Stomach (tissue), 9 donors: ENCODE results near the gene CLPX. TPM values are rescaled to one million over a fixed set of nuclear protein-coding genes. Genes with fewer than 3 reads are reported as not detected.

Experiments used
- DNase-seq, 2 donors: peaks; one replicate each; pipeline versions ENCODE4 v3.0.0 to v3.0.0-alpha.2; 2013 to 2019
- H3K27ac ChIP-seq, 5 donors: fragments of 200-600 bp in 4 of 5; sonication (generic) in 4 of 5; one replicate each; pipeline ENCODE4 v1.5.1; 2013 to 2019; ENCODE audit warnings: mild to moderate bottlenecking in 1 of 5, moderate library complexity in 1 of 5
- H3K27me3 ChIP-seq, 3 donors: fragments of 200-600 bp; sonication (generic); one replicate each; pipeline ENCODE4 v1.5.1; 2017 to 2019; ENCODE audit warnings: mixed run types in 1 of 3
- H3K36me3 ChIP-seq, 4 donors: fragments of 200-600 bp; sonication (generic); 1 replicate in 3 of 4; 2 replicates in 1 of 4; pipeline ENCODE4 v1.5.1; 2016 to 2019
- H3K4me1 ChIP-seq, 4 donors: fragments of 200-600 bp; sonication (generic); one replicate each; pipeline ENCODE4 v1.5.1; 2016 to 2019
- H3K4me3 ChIP-seq, 4 donors: fragments of 200-600 bp; sonication (generic) in 3 of 4; one replicate each; pipeline ENCODE4 v1.5.1; 2016 to 2019; ENCODE audit warnings: mild to moderate bottlenecking in 1 of 4
- H3K9me3 ChIP-seq, 4 donors: fragments of 200-600 bp; sonication (generic); one replicate each; pipeline ENCODE4 v1.5.1; 2016 to 2019
- EP300 ChIP-seq: sonication (generic); formaldehyde crosslinking; IDR thresholded peaks from one replicate; pipeline ENCODE4 v1.6.1; 2017; ENCODE audit warnings: antibody characterized with exemption
- POLR2A ChIP-seq, 4 donors: fragments of 450-650 bp; IDR thresholded peaks; one replicate each; pipeline ENCODE4 v1.6.1; 2016; ENCODE audit warnings: antibody characterized with exemption in 4 of 4, control low read depth in 2 of 4, mild to moderate bottlenecking in 1 of 4, moderate library complexity in 1 of 4
- POLR2AphosphoS5 ChIP-seq, 3 donors: sonication (generic); formaldehyde crosslinking; IDR thresholded peaks; one replicate each; pipeline ENCODE4 v1.6.1; 2016; ENCODE audit warnings: antibody characterized with exemption in 3 of 3
- WGBS, 5 donors: extraction: QIAGEN DNeasy Blood & Tissue Kit in 3 of 5; methylation state at CpG; one replicate each; pipeline versions ENCODE4 v1.1.5 to v1.1.7; 2013 to 2018; 5-methylcytosine and 5-hydroxymethylcytosine counted together
- intact Hi-C: fragments of 100-400 bp; cut with DNase I; formaldehyde crosslinking; loops from one replicate; pipeline ENCODE4 v1.15.1; 2023; ENCODE audit warnings: low total_unique reads
- polyA plus RNA-seq, 3 donors: library from polyadenylated mRNA; stranded (reverse); fragments of 200-250 nt; gene quantifications; one replicate each; pipeline ENCODE4 v1.2.3, GENCODE V29; 2013
- total RNA-seq, 5 donors: library from RNA; depleted of rRNA; stranded (reverse); fragments of >200 nt; gene quantifications; one replicate each; pipeline versions ENCODE4 v1.1.0 to v1.2.3, GENCODE V29; 2014 to 2016
- TF ChIP-seq, protein P1 (sequence below), 7 experiments: fragments of 450-650 bp in 4 of 7; fragments of 200-600 bp in 3 of 7; sonication (generic) in 3 of 7; IDR thresholded peaks; one replicate each; pipeline ENCODE4 v1.5.1; 2016 to 2019; ENCODE audit warnings: antibody characterized with exemption in 7 of 7, control low read depth in 2 of 7, mild to moderate bottlenecking in 1 of 7
- donor health status: healthy with polysubstance abuse.
- donor health status: Bipolar disorder and iron deficiency.
- donor health status: healthy.

The CLPX gene
- total and polyA plus RNA-seq, 8 donors, result 11.1 to 121 (median 39.2) TPM

DNA sequence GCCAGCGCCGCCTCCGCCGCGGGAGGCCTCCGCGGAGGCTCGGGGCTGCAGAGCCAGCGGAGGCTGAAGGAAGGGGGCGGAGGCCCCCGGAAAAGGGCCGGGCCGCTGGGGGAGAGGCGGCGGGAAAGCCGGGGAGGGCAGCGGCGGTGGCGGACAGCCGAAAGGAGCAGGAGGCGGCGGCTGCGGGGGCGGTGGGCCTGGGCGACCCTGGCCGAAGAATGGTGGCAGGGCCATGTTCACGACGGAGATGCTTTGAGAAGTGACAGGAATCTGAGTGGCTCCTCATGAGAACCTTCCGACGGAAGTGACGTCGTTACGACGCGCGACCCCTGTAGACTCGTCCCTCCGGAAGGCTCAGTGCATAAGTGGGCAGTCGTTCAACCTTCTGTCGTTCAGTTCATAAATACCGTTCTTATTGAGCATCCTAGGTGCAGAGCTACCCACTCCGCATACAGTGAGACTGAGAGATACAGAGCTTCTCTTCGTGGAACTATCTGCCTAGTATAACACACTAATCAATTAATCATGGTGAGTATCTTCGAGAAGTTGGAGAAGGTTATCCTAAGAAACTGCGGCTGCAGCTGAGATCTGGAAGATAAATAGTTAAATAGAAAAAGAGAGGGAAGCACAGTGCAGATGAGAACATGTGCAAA lies 51.5 kb downstream of the CLPX start, which contains the start of gene PDCD7:
TSS of gene PDCD7 (minus strand) at position 261 of the 653 bp plus-strand sequence. CDS start at position 234, 27 bp downstream.
- TF ChIP-seq, protein P1, sequence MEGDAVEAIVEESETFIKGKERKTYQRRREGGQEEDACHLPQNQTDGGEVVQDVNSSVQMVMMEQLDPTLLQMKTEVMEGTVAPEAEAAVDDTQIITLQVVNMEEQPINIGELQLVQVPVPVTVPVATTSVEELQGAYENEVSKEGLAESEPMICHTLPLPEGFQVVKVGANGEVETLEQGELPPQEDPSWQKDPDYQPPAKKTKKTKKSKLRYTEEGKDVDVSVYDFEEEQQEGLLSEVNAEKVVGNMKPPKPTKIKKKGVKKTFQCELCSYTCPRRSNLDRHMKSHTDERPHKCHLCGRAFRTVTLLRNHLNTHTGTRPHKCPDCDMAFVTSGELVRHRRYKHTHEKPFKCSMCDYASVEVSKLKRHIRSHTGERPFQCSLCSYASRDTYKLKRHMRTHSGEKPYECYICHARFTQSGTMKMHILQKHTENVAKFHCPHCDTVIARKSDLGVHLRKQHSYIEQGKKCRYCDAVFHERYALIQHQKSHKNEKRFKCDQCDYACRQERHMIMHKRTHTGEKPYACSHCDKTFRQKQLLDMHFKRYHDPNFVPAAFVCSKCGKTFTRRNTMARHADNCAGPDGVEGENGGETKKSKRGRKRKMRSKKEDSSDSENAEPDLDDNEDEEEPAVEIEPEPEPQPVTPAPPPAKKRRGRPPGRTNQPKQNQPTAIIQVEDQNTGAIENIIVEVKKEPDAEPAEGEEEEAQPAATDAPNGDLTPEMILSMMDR (IDR thresholded peaks at IDR 0.05), result no peak
- TF ChIP-seq POLR2A (IDR thresholded peaks at IDR 0.05) (peak in 1 of 4 donors; percentile 62), POLR2AphosphoS5 (IDR thresholded peaks at IDR 0.05) (peak; percentile 58 to 94 (median 90))
- intact Hi-C loops, result no loop called here
- Histone ChIP-seq H3K4me3 (peak within 1 kb of the TSS; percentile 94 to 98 (median 96)), H3K27me3 (no peaks in the 10 kb centered on the region), H3K9me3 (peaks cover 0 to 5% (median 0%) of the 10 kb centered on the region in 4 donors), H3K27ac (peak within 1 kb of the TSS; percentile 86 to 96 (median 93)), H3K4me1 (peaks cover 23 to 44% (median 34%) of the 10 kb centered on the region in 4 donors), H3K36me3 (peaks cover 8 to 24% (median 19%) of the 10 kb centered on the region in 4 donors)
- DNase-seq, result peak; percentile 88 to 98
- whole genome bisulfite sequencing, 5 donors, result 0 to 1% (median 1%) methylated on average over 39 to 45 of the region's 45 CpGs

DNA sequence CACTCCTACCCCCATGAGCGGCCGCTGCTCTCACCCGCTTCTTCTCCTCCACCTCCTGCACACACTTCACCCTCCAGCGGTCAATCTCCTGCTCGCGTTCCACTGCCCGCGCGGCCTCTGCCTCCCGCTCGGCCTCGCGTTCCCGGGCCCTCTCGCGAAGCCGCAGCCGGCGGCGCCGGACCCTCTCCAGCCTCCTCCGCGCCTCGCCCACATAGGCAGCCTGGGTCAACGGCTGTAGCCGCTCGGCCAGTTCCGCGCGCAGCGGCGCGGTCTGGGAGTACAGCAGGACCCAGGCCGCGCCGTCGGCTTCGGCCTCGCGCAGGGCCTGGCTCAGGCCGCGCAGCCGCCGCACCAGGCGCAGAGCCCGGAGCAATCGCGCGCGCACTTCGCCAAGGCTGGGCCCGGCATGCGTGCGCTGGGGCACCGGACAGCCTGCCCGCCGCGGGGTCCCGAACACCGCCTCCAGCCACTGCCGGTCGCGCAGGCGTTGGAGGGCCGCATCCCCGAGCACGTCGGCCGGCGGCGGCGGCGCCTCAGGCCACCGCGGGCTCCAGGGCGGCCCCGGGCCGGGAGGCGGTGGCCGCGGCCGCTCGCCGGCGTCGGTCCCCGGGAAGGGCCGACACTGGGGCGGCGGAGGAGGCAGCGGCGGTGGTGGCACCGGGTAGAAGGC lies 52.1 kb downstream of the CLPX start:
- DNase-seq, result peak; percentile 45 to 75
- Histone ChIP-seq H3K27me3 (no peaks in the 10 kb centered on the region), H3K9me3 (peaks cover 0 to 5% (median 0%) of the 10 kb centered on the region in 4 donors), H3K4me3 (peak overlapping the region; percentile 94 to 98 (median 96)), H3K4me1 (peaks cover 23 to 44% (median 34%) of the 10 kb centered on the region in 4 donors), H3K27ac (peak overlapping the region; percentile 86 to 96 (median 93)), H3K36me3 (peaks cover 14 to 31% (median 25%) of the 10 kb centered on the region in 4 donors)
- 0 to 1% (median 0%) methylated on average over 21 to 93 of the region's 93 CpGs for WGBS, 5 donors
- intact Hi-C loops, result no loop called here
- TF ChIP-seq POLR2AphosphoS5 (IDR thresholded peaks at IDR 0.05), result no peak
- TF ChIP-seq, protein P1 (IDR thresholded peaks at IDR 0.05), result no peak
- TF ChIP-seq EP300, result no peak
- TF ChIP-seq POLR2A (IDR thresholded peaks at IDR 0.05), result no peak

DNA sequence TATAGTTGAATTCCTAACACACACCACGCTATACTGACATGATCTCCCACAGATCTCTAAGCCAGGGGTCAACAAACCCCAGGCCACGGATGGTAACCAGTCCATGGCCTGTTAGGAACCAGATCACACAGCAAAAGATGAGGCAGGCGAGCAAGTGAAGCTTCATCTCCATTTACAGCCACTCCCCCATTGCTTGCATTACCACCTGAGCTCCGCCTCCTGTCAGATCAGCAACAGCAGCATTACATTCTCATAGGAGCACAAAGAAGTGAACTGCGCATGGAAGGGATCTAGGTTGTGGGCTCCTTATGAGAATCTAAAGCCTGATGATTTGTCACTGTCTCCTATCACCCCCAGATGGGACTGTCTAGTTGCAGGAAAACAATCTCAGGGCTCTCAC lies 54.2 kb downstream of the CLPX start:
- Histone ChIP-seq H3K36me3 (peaks cover 20 to 49% (median 44%) of the 10 kb centered on the region in 4 donors), H3K27me3 (no peaks in the 10 kb centered on the region), H3K9me3 (no peaks in the 10 kb centered on the region), H3K4me1 (peaks cover 23 to 44% (median 34%) of the 10 kb centered on the region in 4 donors), H3K4me3 (no peak overlapping the region), H3K27ac (no peak overlapping the region)
- DNase-seq, result no peak
- TF ChIP-seq EP300, result no peak
- TF ChIP-seq, protein P1 (IDR thresholded peaks at IDR 0.05), result no peak
- no peak for TF ChIP-seq POLR2AphosphoS5 (IDR thresholded peaks at IDR 0.05)
- no peak for TF ChIP-seq POLR2A (IDR thresholded peaks at IDR 0.05)
- WGBS, 5 donors, result 79 to 84% (median 82%) methylated on average over 5 of the region's 5 CpGs
- intact Hi-C loops, result no loop called here

DNA sequence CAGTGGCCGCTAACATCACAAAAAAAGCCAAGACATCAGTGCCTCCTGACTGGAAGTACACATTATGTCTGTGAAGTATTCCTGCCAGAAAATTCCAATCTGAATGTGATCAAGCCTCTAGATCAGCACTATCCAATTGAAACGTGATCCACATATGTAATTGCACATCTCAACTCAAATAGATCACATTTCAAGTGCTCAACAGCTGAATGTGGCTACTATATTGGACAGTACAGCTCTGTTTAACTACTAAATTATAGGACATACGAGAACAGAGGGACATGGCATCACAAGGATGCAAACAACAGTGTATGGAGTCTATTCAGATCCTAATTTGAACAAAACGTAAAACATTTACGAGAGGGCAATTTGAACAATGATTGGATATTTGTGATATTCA lies 69.6 kb downstream of the CLPX start:
- no peaks in the 10 kb centered on the region for H3K27me3 ChIP-seq
- H3K4me1 ChIP-seq, result no peaks in the 10 kb centered on the region
- intact Hi-C loops, result no loop called here
- WGBS, 5 donors, result 76 to 86% (median 82%) methylated on average over 5 of the region's 5 CpGs
- no peak overlapping the region for H3K27ac ChIP-seq
- DNase-seq, result no peak
- H3K36me3 ChIP-seq, result peaks cover 37 to 100% (median 94%) of the 10 kb centered on the region in 4 donors
- no peaks in the 10 kb centered on the region for H3K9me3 ChIP-seq
- TF ChIP-seq, protein P1 (IDR thresholded peaks at IDR 0.05), result no peak
- no peak for TF ChIP-seq EP300
- H3K4me3 ChIP-seq, result no peak overlapping the region
